HepG2 (cell line): ENCODE measurements around the gene TMEM100. TPM values are rescaled to one million over a fixed set of nuclear protein-coding genes. Genes with fewer than 3 reads are reported as not detected.

ENCODE experiments used
- ATAC-seq: fragments of 200-7000 bp; cut with Tn5 transposase; 3 replicates; pipeline ENCODE4 v1.9.1; 2020; ENCODE audit warnings: mild to moderate bottlenecking, moderate library complexity
- BruUV-seq: library from RNA; stranded (reverse); fragments of 400-500 nt; replicated peaks from 2 replicates; lab custom pipeline; 2021; lab: Mats Ljungman, UMichigan
- CTCF ChIA-PET: fragments of 300-600 bp; formaldehyde crosslinking; extraction: SDS; loops from one replicate; lab custom pipeline; 2021; ENCODE audit warnings: low total read pairs, inconsistent platforms, low intra/inter-chr PET ratio; lab: Yijun Ruan, JAX
- POLR2A ChIA-PET: fragments of 350-600 bp; sonication (Branson Sonifier 250); formaldehyde crosslinking; loops from one replicate; lab custom pipeline; 2020; ENCODE audit warnings: antibody characterized with exemption, inconsistent platforms; lab: Yijun Ruan, JAX
- DNase-seq: peaks from one replicate; pipeline ENCODE4 v3.0.0-alpha.2; 2015; ENCODE audit warnings: low spot score
- FAIRE-seq: peaks from 3 replicates; lab custom pipeline; 2011; peaks lifted over from hg19 to GRCh38; lab: Jason Lieb, UNC
- H2AFZ ChIP-seq: one replicate; pipeline ENCODE4 v1.6.1; 2011; ENCODE audit warnings: low read length, inconsistent platforms
- H3K27ac ChIP-seq: fragments of 300-600 bp; 3 replicates; pipeline ENCODE4 v1.8.0; 2011; ENCODE audit warnings: mixed run types, mild to moderate bottlenecking, mixed read lengths, low read length, inconsistent platforms; ENCODE audit not compliant: insufficient read depth; ENCODE audit errors: extremely low read length
- H3K27me3 ChIP-seq, 2 experiments: fragments of 200-600 bp in 1 of 2; 2 replicates in 1 of 2; 3 replicates in 1 of 2; pipeline versions ENCODE4 v1.6.0 to v1.8.0; 2011; ENCODE audit warnings: low read length in 2 of 2, mild to moderate bottlenecking in 2 of 2, moderate library complexity in 2 of 2, inconsistent platforms in 1 of 2; ENCODE audit not compliant: insufficient read depth in 2 of 2, control insufficient read depth in 1 of 2
- H3K36me3 ChIP-seq, 2 experiments: fragments of 200-600 bp in 1 of 2; replicated peaks in 1 of 2; 2 replicates in 1 of 2; 3 replicates in 1 of 2; pipeline versions ENCODE4 v1.5.1 to v1.8.0; 2011; ENCODE audit warnings: low read length in 2 of 2, inconsistent platforms in 1 of 2; ENCODE audit not compliant: insufficient read depth in 2 of 2, control insufficient read depth in 1 of 2
- H3K4me1 ChIP-seq: 2 replicates; pipeline ENCODE4 v1.5.1; 2012; ENCODE audit warnings: low read length, inconsistent platforms; ENCODE audit not compliant: insufficient read depth
- H3K4me2 ChIP-seq: 2 replicates; pipeline ENCODE4 v1.6.0; 2011; ENCODE audit warnings: low read depth, low read length, inconsistent platforms
- H3K4me3 ChIP-seq, 3 experiments: fragments of 200-600 bp in 1 of 3; sonication (generic), shearing (Covaris generic) in 1 of 3; replicated peaks in 1 of 3; 2 replicates each; pipeline ENCODE4 v1.5.1; 2011 to 2016; ENCODE audit warnings: low read length in 3 of 3, inconsistent platforms in 2 of 3, low read depth in 2 of 3, mild to moderate bottlenecking in 2 of 3, control low read depth in 1 of 3, mixed read lengths in 1 of 3; ENCODE audit not compliant: insufficient read depth in 1 of 3
- H3K79me2 ChIP-seq: one replicate; pipeline ENCODE4 v1.6.1; 2011; ENCODE audit warnings: low read length, inconsistent platforms; ENCODE audit not compliant: insufficient read depth
- H3K9ac ChIP-seq: 2 replicates; pipeline ENCODE4 v1.6.0; 2011; ENCODE audit warnings: mild to moderate bottlenecking, low read depth, low read length, inconsistent platforms; ENCODE audit not compliant: insufficient read depth
- H3K9me3 ChIP-seq: 2 replicates; pipeline ENCODE4 v1.5.1; 2012; ENCODE audit warnings: mild to moderate bottlenecking, low read length
- H4K20me1 ChIP-seq: 2 replicates; pipeline ENCODE4 v1.6.0; 2011; ENCODE audit warnings: inconsistent platforms, mild to moderate bottlenecking, low read length, moderate library complexity; ENCODE audit not compliant: insufficient read depth
- ELF4 ChIP-seq: sonication (generic); formaldehyde crosslinking; IDR thresholded peaks from 2 replicates; pipeline ENCODE4 v1.5.0; 2020; ENCODE audit warnings: missing genetic modification reagents, mild to moderate bottlenecking, moderate library complexity, borderline replicate concordance
- KMT2B ChIP-seq: IDR thresholded peaks from 2 replicates; pipeline ENCODE4 v1.6.1; 2016; ENCODE audit warnings: missing genetic modification reagents, missing compliant biosample characterization
- MZF1 ChIP-seq: sonication (generic); formaldehyde crosslinking; IDR thresholded peaks from 2 replicates; pipeline ENCODE4 v1.8.1; 2023; ENCODE audit warnings: mild to moderate bottlenecking, missing genetic modification reagents, borderline replicate concordance
- NR2C2 ChIP-seq: sonication (generic); formaldehyde crosslinking; IDR thresholded peaks from 2 replicates; pipeline ENCODE4 v1.4.0; 2020; ENCODE audit warnings: missing genetic modification reagents, mild to moderate bottlenecking, moderate library complexity, borderline replicate concordance
- RFX3 ChIP-seq: IDR thresholded peaks from 2 replicates; pipeline ENCODE4 v1.6.1; 2016; ENCODE audit warnings: missing biosample characterization, missing genetic modification reagents
- YEATS4 ChIP-seq: sonication (generic); formaldehyde crosslinking; IDR thresholded peaks from 2 replicates; pipeline ENCODE4 v1.4.0; 2020; ENCODE audit warnings: missing genetic modification reagents, borderline replicate concordance
- ZEB1 ChIP-seq: IDR thresholded peaks from 2 replicates; pipeline ENCODE4 v1.6.1; 2012; ENCODE audit warnings: mild to moderate bottlenecking, low read depth, inconsistent platforms; ENCODE audit not compliant: insufficient replicate concordance
- WGBS: methylation state at CpG from one replicate; pipeline ENCODE4 v1.1.6; 2017; ENCODE audit warnings: low lambda C conversion rate; 5-methylcytosine and 5-hydroxymethylcytosine counted together
- in situ Hi-C: cut with HindIII; loops from 2 replicates; pipeline ENCODE4 v1.10.0; 2017; ENCODE audit warnings: low pct_unique_long_range_greater_than_20kb; ENCODE audit not compliant: extremely low pct_ligation_motif_present
- intact Hi-C: fragments of 100-400 bp; cut with micrococcal nuclease; formaldehyde crosslinking; loops from one replicate; pipeline ENCODE4 v1.10.0; 2022; ENCODE audit not compliant: unreplicated experiment
- polyA plus RNA-seq, 8 experiments: library from polyadenylated mRNA; depleted of rRNA in 3 of 8; stranded (reverse) in 7 of 8; unstranded in 1 of 8; fragments of >200 nt; fragmentation: Illumina TruSeq in 4 of 8; extraction: Trizol in 4 of 8; gene quantifications; 2 replicates each; pipeline versions ENCODE4 v1.2.1 to v1.2.3, GENCODE V29; 2011 to 2016; ENCODE audit warnings: low read depth in 4 of 8, missing spikeins in 1 of 8, mixed read lengths in 1 of 8; ENCODE audit not compliant: insufficient read depth in 1 of 8
- total RNA-seq, 5 experiments: library from RNA; depleted of rRNA; stranded (reverse); fragments of >200 nt; fragmentation: Illumina TruSeq; extraction: Trizol; gene quantifications; 2 replicates each; pipeline ENCODE4 v1.2.3, GENCODE V29; 2016; ENCODE audit warnings: low read depth in 1 of 5
- TF ChIP-seq, protein P1 (sequence below): sonication (generic); formaldehyde crosslinking; IDR thresholded peaks from 2 replicates; pipeline ENCODE4 v1.4.0; 2020; ENCODE audit warnings: missing genetic modification reagents
- TF ChIP-seq, protein P2 (sequence below): sonication (generic); formaldehyde crosslinking; IDR thresholded peaks from 2 replicates; pipeline ENCODE4 v1.4.0; 2020; ENCODE audit warnings: missing genetic modification reagents

TMEM100 gene
- total and polyA plus RNA-seq, 2 of the 13 experiments (the other 11 are each of a cell fraction or from before 2014, with no cell fraction given): not detected

DNA sequence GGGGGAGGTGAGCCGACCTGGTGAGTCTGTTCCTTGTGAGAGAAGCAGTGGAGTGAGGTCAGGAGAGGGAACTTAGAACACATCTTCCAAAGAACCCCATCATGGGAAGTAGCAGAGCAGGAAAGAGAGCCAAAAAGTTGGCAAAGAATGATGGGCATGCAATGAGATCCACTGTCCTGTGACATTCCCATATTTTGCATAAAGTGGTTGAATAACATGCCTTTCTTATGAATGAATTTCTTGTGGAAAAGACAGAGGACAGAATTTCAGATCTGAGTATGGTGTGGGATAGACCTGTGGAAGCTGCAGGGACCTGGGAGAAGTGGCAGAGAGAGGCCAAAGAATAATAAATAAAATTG is 41.3 kb downstream of the TMEM100 start:
- TF ChIP-seq NR2C2: no peak
- no peak for TF ChIP-seq YEATS4
- no peak for TF ChIP-seq ZEB1
- no peak for TF ChIP-seq ELF4 (CRISPR knock-in tag)
- TF ChIP-seq, protein P1, sequence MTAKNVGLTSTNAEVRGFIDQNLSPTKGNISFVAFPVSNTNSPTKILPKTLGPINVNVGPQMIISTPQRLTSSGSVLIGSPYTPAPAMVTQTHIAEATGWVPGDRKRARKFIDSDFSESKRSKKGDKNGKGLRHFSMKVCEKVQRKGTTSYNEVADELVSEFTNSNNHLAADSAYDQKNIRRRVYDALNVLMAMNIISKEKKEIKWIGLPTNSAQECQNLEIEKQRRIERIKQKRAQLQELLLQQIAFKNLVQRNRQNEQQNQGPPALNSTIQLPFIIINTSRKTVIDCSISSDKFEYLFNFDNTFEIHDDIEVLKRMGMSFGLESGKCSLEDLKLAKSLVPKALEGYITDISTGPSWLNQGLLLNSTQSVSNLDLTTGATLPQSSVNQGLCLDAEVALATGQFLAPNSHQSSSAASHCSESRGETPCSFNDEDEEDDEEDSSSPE (CRISPR knock-in tag): no peak
- TF ChIP-seq, protein P2, sequence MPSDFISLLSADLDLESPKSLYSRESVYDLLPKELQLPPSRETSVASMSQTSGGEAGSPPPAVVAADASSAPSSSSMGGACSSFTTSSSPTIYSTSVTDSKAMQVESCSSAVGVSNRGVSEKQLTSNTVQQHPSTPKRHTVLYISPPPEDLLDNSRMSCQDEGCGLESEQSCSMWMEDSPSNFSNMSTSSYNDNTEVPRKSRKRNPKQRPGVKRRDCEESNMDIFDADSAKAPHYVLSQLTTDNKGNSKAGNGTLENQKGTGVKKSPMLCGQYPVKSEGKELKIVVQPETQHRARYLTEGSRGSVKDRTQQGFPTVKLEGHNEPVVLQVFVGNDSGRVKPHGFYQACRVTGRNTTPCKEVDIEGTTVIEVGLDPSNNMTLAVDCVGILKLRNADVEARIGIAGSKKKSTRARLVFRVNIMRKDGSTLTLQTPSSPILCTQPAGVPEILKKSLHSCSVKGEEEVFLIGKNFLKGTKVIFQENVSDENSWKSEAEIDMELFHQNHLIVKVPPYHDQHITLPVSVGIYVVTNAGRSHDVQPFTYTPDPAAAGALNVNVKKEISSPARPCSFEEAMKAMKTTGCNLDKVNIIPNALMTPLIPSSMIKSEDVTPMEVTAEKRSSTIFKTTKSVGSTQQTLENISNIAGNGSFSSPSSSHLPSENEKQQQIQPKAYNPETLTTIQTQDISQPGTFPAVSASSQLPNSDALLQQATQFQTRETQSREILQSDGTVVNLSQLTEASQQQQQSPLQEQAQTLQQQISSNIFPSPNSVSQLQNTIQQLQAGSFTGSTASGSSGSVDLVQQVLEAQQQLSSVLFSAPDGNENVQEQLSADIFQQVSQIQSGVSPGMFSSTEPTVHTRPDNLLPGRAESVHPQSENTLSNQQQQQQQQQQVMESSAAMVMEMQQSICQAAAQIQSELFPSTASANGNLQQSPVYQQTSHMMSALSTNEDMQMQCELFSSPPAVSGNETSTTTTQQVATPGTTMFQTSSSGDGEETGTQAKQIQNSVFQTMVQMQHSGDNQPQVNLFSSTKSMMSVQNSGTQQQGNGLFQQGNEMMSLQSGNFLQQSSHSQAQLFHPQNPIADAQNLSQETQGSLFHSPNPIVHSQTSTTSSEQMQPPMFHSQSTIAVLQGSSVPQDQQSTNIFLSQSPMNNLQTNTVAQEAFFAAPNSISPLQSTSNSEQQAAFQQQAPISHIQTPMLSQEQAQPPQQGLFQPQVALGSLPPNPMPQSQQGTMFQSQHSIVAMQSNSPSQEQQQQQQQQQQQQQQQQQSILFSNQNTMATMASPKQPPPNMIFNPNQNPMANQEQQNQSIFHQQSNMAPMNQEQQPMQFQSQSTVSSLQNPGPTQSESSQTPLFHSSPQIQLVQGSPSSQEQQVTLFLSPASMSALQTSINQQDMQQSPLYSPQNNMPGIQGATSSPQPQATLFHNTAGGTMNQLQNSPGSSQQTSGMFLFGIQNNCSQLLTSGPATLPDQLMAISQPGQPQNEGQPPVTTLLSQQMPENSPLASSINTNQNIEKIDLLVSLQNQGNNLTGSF (CRISPR knock-in tag): no peak
- TF ChIP-seq KMT2B (CRISPR knock-in tag): no peak
- no peak for TF ChIP-seq MZF1 (CRISPR knock-in tag)
- TF ChIP-seq RFX3 (CRISPR knock-in tag): no peak
- TF ChIP-seq, all 625 proteins: peak for 0
- ChIA-PET POLR2A (no interaction called here), CTCF (no interaction called here)
- H4K20me1 ChIP-seq: no peaks in the 10 kb centered on the region
- no peak overlapping the region for H3K9ac ChIP-seq
- H2AFZ ChIP-seq: no peak overlapping the region
- no peak overlapping the region for H3K27ac ChIP-seq
- H3K4me3 ChIP-seq: no peak overlapping the region
- H3K4me1 ChIP-seq: no peaks in the 10 kb centered on the region
- ATAC-seq (no peak), DNase-seq (no peak), FAIRE-seq (no peak)
- no TSS peak for BruUV-seq
- no peaks in the 10 kb centered on the region for H3K36me3 ChIP-seq
- H3K4me2 ChIP-seq: no peak overlapping the region
- in situ Hi-C loops (no loop called here), intact Hi-C loops (no loop called here)
- 0% methylated on average over 1 of the region's 1 CpG for WGBS
- H3K27me3 ChIP-seq: no peaks in the 10 kb centered on the region; a peak in 2 of 5 replicates
- H3K79me2 ChIP-seq: no peaks in the 10 kb centered on the region
- H3K9me3 ChIP-seq: no peaks in the 10 kb centered on the region
